ENCODE measurements around the gene TGFB3.

Gene TGFB3

GRCh38 chr14:75986439-75986765 is 4.6 kb upstream of the TGFB3 start:
- DNase-seq = no peak

- DNase-seq = peak; percentile 38
Measured at GRCh38 chr14:75985618-75986438, 4.0 kb upstream of the TGFB3 start, which contains the start of gene IFT43. Gene IFT43, plus strand, starts transcription at chr14:75985763. Its CDS starts 24 bp downstream, at chr14:75985787.

DNA sequence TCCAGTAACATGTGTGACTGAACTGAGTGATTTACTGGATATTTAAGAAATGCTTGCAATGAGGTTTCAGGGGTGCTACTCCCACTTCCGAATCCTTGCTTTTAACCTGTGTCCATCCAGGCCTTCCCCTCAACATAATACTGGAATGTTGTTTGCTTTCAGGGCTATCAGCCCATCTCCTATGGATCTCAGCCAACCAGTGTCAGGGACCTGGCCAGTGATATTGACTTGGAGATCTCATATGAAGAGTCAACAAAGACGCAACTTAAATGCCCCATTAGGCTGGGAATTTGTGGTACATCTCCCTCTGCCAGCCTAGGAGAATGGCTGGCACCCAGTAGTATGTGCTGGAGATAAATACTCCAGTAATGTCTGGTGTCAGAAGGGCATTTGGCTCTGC is 2.9 kb upstream of the TGFB3 start:
- no peak for DNase-seq

GRCh38 chr14:75983019-75983358 is 1.2 kb upstream of the TGFB3 start:
- no peak for DNase-seq

DNA sequence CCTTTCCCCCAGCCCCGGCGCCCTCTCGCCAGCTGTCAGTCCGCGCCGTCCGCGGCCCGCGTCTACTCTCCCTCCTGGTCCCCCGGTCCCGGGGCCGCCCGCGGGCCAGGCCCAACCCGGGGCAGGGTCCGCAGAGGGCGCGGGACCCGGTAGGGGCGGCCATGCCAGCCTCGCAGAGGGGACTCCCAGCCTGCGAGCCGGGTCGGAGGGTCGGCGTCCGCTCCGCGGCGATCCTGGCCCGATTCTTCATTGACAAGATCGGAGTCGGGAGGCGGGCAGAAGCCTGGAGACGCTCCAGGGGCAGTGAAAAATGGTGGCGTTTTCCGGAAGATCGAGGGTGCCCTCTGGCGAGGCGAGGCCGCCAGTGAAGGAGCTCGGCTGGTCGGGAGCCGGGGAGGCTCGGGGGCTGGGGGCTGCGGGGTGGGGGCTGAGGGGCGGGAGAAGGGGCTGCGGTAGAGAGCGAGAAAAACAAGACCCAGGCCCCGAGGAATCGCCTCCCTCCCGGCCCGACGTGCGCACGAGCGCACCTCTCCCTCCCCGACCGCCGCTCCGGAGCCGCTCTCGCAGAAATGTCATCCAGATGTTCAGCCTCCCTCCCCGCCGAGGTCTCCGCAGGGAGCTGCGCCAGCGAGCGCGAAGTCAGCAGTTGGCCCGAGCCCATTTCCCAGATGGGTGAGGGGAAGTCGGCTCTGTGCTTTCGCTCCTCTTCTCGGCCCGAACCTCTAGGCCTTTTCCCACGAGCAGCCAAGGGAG is 647 bp upstream of the TGFB3 start:
- peak; percentile 28 for DNase-seq

DNA sequence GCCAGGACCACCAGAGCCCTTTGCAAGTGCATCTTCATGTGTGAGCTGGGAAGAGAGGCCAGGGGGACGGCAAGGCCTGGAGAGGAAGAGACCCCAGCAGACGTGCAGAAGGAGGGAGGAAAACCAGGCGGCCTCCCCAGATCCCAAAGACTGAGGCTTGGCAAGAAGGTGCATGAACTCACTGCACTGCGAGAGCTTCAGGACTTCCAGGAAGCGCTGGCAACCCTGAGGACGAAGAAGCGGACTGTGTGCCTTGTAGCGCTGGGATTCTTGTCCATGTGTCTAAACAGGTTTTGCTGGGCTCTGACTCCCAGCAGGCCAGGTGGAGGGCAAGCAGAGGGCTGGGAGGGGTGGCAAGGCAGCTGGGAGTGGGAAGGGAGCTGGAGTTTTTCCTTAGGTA is 939 bp downstream of the TGFB3 start:
- DNase-seq = no peak

- DNase-seq = no peak
Measured at GRCh38 chr14:75979648-75980565, 1.9 kb downstream of the TGFB3 start.

DNA sequence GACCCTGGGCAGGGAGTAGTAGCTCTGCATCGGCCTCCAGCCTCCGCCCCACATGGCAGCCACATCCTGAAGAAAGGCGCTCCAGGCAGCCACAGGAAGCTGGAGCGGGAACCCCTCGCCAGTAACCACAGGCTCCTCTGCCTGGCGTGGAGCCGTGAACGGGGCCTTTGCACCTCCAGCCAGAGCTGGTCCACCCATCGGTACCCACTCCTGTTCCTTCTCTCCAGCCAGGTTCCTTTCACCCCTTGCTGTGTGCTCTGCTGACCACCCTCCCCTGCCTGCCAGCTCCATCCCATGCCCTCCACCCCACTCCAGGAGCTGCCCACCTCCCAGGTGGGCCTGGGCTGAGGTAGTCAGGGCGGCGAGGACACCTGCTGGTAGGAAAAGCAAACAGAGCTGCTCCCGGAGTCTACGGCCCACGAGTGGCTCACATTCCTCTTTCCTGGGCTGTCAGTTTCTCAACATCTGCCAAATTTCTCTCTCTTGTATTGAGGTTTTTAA is 2.7 kb downstream of the TGFB3 start:
- no peak for DNase-seq

DNA sequence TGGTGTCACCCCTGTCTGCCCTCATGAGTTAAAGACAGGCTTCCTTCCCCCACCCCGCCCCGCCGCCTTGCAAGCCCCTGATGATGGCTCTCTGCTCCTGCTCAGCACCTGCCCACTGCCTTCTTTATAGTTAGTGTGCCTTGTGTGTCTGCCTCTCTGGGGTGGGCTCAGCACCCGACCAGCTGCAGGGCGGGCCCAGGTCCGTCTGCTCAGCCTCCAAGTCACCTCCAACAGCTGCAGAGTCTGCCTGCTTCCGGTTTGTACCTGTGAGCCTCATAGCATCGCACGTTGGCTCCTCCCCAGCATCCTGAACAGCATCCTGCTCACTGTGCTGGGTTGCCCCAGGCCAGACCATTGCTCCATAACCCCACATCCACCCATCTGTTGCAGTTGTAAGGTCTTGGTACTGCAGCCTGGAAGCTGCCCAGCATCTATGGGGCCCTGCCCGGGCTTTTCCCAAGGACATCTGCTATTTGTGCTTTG is 3.5 kb downstream of the TGFB3 start:
- DNase-seq = no peak

DNA sequence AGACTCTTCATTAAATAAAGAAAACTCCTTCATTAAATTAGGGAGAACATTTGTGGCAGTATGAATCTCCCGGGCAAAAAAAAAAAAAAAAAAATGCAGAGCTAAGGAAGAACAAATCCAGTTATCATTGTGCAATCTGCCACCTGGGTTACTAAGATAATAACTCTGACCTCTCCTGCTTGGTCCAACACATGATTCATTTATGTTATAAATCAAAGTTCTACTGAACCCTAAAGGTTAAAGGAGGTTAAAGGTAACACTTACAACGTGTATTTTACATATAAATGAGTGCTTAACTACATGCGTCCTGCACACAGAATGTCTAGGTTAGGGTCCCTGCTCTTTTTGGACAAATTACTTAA is 4.2 kb downstream of the TGFB3 start:
- DNase-seq = no peak

- no peak for DNase-seq
Measured at GRCh38 chr14:75976826-75977581, 4.8 kb downstream of the TGFB3 start.

DNA sequence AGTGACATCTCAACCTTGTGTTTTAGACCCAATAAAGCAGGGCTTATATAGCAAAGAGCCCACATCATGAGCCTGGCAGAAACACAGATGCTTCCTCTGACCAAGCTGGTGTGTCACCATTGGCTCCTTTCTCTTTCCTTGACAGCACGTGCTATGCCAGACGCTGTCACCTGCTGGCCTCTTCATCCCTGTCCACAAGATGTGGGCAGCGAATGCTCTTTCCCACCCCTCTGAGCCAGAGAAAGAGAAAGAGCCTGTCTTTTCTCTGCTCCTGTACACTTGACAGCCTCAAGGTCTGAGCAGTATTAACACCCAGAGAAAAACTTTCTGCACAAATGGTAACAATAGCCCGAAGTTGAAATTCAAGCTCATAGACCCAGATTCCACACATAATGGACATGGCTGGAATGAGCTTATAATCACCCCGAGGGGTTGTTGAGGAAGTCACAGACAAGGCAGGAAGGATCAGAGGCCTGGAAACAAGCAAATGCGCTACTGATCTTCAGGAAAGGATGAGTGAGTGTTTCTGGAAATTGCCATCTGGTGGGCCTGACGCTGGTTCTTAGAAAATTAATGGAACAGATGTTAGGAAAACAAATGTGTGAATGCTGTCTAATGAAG is 8.9 kb downstream of the TGFB3 start:
- DNase-seq = no peak

GRCh38 chr14:75971509-75971908 is 10.3 kb downstream of the TGFB3 start:
- DNase-seq = no peak

DNA sequence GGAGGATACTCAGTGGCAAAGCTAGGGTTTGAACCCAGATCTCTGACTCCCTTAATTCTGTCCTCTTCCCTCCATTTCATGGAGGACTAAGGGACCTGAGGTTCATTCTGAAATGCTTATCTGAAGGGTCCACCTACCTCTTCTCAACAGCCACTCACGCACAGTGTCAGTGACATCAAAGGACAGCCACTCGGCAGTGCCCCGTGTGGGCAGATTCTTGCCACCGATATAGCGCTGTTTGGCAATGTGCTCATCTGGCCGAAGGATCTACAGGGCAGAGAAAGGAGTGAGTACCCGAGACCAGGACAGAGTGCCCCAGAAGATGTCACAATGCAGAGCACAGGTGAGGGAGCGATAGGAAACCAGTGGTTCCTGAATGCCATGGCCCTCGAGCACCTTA is 10.8 kb downstream of the TGFB3 start:
- no peak for DNase-seq

- no peak for DNase-seq
Measured at GRCh38 chr14:75969891-75970290, 11.9 kb downstream of the TGFB3 start.

DNA sequence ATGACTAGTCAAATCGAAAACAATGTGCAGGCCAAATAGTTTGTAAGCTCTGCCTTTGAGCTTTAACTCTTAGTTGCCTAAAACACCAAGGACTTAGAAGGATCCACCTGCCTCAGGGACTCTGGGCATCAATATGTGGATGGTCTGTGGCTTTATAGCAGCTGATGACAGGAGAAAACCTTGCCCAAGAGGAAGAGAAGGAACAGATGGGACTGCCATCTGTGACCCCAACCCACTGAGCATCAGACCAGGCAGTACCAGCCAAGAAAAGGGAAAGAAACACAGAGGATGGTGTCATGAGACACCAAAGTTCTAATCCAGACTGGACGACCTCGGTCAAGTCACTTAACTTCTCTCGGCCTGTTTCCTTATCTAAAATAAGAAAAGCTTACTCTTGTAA is 12.7 kb downstream of the TGFB3 start:
- DNase-seq = no peak

DNA sequence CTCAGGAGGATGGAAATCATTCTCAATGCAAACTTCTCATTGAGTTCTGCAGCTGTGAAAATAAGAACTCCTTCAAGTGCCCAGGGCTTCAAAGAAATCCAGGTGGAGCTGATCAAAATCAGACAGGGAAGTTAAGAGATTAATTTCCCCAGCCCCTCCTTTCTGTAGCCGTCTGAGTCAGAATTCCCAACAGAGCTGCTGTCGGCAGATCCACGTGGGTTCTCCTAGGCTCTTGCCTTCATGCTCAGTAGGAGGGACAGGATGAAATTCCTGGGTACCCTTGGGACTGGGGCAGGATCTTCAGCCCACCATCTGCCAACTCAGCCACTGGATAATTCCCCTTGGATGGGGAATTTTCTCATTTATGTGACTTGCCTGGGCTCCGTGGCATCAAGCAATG is 13.3 kb downstream of the TGFB3 start:
- no peak for DNase-seq

DNA sequence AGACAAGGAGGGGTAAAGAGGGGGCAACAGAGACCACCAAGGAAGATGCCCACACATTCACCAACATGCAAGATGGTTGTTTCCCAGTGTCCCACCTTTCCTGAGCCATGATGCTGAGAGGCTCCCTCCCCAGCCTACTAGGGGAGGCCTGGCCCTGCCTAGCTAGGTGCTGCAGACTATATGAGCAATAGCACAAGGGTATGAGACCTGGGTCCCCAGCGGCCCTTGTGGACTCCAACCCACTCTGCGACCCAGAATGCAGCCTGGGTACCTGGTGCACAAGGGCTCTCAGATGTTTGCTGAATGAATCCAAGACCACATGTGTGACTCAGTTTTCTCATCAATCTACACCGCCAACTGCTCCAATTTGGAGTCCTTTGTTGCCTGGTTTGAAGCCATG is 13.9 kb downstream of the TGFB3 start:
- no peak for DNase-seq

DNA sequence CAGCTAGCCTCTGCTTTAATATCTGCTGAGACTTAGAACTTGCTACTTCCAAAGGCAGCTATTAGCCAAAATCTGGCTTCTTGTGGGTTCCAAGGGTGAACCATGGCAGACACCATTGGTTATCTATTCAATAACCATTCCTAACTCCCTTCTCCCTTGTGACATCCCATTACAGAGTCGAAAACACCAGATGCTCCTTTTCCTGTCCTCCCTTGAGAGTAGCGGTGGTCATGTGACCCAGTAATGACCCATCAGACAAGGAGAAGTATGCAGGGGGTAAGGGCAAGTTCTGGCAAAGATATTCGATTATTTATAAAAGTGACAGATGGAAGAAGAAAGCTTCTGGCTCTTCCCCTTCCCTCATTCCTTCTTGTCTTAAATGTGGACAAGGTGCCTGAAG is 20.1 kb downstream of the TGFB3 start:
- DNase-seq = no peak

GRCh38 chr14:75960231-75960630 is 21.6 kb downstream of the TGFB3 start:
- DNase-seq = no peak

DNA sequence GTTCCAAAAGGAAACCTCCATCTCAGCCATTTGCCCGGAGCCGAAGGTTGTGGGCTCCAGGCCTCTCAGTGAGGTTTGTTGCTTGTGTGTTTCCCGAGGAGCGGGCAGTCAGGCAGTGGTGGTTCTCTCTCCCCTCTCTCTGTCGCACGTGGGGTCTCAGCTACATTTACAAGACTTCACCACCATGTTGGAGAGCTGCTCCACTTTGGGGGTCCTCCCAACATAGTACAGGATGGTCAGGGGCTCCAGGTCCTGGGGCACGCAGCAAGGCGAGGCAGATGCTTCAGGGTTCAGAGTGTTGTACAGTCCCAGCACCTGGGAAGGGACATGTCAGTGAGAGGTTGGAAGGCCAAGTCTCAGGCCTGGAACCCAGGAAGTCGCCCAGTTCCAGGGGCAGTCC is 22.8 kb downstream of the TGFB3 start:
- DNase-seq = no peak

DNA sequence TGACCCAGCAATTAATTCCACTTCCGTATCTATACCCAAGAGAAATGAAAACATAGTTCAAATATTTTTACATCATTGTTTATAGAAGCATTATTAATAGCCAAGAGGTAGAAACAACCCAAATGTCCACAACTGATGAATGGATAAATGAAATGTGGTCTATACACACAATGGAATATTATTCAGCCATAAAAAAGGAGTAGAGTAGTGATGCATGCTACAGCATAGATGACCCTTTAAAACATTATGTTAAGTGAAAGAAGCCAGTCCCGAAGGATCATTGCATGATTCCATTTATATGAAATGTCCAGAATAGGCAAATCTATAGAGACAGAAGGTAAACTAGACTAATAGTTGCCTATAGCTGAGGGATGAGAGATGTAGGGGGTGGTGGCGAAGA is 29.3 kb downstream of the TGFB3 start:
- DNase-seq = no peak

Measured in NCI-H774 (cell line).